Gastrocnemius medialis (tissue), 4 donors: ENCODE data around the gene GPD1. TPM values are rescaled to one million over a fixed set of nuclear protein-coding genes. Genes with fewer than 3 reads are reported as not detected.

ENCODE experiments used
- ATAC-seq, 2 donors: fragments of 150-250 bp; one replicate each; pipeline ENCODE4 v1.9.1; 2016
- DNase-seq, 2 donors: peaks; one replicate each; pipeline ENCODE4 v3.0.0-alpha.2; 2019
- H3K27ac ChIP-seq, 4 donors: fragments of 200-600 bp; sonication (generic); 1 replicate in 1 of 4; 2 replicates in 3 of 4; pipeline ENCODE4 v1.5.1; 2016 to 2018; ENCODE audit warnings: mild to moderate bottlenecking in 2 of 4, moderate library complexity in 1 of 4
- H3K27me3 ChIP-seq, 3 donors: fragments of 200-600 bp; sonication (generic) in 2 of 3; 1 replicate in 1 of 3; 2 replicates in 2 of 3; pipeline versions ENCODE4 v1.5.1 to v1.6.0; 2016 to 2019; ENCODE audit warnings: mild to moderate bottlenecking in 1 of 3, moderate library complexity in 1 of 3
- H3K36me3 ChIP-seq, 2 donors: fragments of 200-600 bp; sonication (generic) in 1 of 2; one replicate each; pipeline ENCODE4 v1.5.1; 2017 to 2018
- H3K4me1 ChIP-seq, 2 donors: fragments of 200-600 bp; sonication (generic) in 1 of 2; one replicate each; pipeline ENCODE4 v1.5.1; 2016 to 2017; ENCODE audit warnings: mild to moderate bottlenecking in 2 of 2
- H3K4me3 ChIP-seq, 4 donors: fragments of 200-600 bp; sonication (generic) in 3 of 4; 1 replicate in 1 of 4; 2 replicates in 3 of 4; pipeline ENCODE4 v1.5.1; 2016 to 2019; ENCODE audit warnings: mild to moderate bottlenecking in 2 of 4
- H3K9me3 ChIP-seq, 3 donors: fragments of 200-600 bp; sonication (generic) in 2 of 3; 1 replicate in 1 of 3; 2 replicates in 2 of 3; pipeline ENCODE4 v1.5.1; 2016 to 2019
- POLR2A ChIP-seq, 2 donors: fragments of 450-650 bp; IDR thresholded peaks; one replicate each; pipeline ENCODE4 v1.6.1; 2017; ENCODE audit warnings: antibody characterized with exemption in 2 of 2, mild to moderate bottlenecking in 2 of 2, moderate library complexity in 2 of 2
- in situ Hi-C, 4 donors: fragments of 200-750 bp; cut with MboI; loops; one replicate each; pipeline versions ENCODE4 v1.15.0 to v1.8.0; 2017; ENCODE audit warnings: low sequenced_read_pairs in 4 of 4
- intact Hi-C: fragments of 100-400 bp; cut with DNase I; formaldehyde crosslinking; loops from one replicate; pipeline ENCODE4 v1.15.1; 2023; ENCODE audit warnings: low total_unique reads
- total RNA-seq, 4 donors: library from RNA; depleted of rRNA; stranded (reverse); fragments of >200 nt; gene quantifications; one replicate each; pipeline versions ENCODE4 v1.1.0 to v1.2.3, GENCODE V29; 2016
- TF ChIP-seq, protein P1 (sequence below), 5 experiments: fragments of 450-650 bp in 3 of 5; fragments of 200-600 bp in 2 of 5; sonication (generic) in 2 of 5; IDR thresholded peaks in 4 of 5; conservative IDR thresholded peaks in 1 of 5; 1 replicate in 4 of 5; 2 replicates in 1 of 5; pipeline ENCODE4 v1.5.1; 2016 to 2019; ENCODE audit warnings: antibody characterized with exemption in 5 of 5, mild to moderate bottlenecking in 3 of 5, moderate library complexity in 3 of 5

Gene GPD1
- total RNA-seq, 4 donors from 2014 or later: 68.2 to 763 (median 288) TPM

DNA sequence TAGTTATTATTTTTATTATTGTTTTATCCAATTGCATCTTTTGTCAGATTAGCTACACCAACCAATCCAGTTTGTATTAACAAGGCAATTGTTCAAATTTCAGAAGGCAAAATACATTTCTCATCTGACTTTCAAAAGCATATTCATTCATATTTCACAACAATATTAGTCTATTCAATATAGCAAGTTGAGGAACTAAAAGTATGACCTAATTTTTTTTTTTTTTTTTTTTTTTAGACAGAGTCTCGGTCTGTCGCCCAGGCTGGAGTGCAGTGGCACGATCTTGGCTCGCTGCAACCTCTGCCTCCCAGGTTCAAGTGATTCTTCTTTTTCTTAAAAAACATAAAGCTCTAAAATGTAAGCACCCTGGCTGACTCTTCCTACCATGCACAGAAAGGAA, 25.5 kb downstream of the GPD1 start:
- Histone ChIP-seq H3K27me3 (no peaks in the 10 kb centered on the region), H3K4me3 (no peak overlapping the region), H3K9me3 (no peaks in the 10 kb centered on the region), H3K36me3 (peaks cover 3 to 63% of the 10 kb centered on the region in 2 donors), H3K4me1 (no peaks in the 10 kb centered on the region), H3K27ac (no peak overlapping the region)
- DNase-seq (no peak), ATAC-seq (no peak)
- no peak for TF ChIP-seq POLR2A (IDR thresholded peaks at IDR 0.05)
- TF ChIP-seq, protein P1, sequence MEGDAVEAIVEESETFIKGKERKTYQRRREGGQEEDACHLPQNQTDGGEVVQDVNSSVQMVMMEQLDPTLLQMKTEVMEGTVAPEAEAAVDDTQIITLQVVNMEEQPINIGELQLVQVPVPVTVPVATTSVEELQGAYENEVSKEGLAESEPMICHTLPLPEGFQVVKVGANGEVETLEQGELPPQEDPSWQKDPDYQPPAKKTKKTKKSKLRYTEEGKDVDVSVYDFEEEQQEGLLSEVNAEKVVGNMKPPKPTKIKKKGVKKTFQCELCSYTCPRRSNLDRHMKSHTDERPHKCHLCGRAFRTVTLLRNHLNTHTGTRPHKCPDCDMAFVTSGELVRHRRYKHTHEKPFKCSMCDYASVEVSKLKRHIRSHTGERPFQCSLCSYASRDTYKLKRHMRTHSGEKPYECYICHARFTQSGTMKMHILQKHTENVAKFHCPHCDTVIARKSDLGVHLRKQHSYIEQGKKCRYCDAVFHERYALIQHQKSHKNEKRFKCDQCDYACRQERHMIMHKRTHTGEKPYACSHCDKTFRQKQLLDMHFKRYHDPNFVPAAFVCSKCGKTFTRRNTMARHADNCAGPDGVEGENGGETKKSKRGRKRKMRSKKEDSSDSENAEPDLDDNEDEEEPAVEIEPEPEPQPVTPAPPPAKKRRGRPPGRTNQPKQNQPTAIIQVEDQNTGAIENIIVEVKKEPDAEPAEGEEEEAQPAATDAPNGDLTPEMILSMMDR (IDR thresholded peaks at IDR 0.05 in 4 of 5, conservative IDR thresholded peaks at IDR 0.05 in 1 of 5): no peak
- in situ Hi-C loops (no loop called here), intact Hi-C loops (loop anchor here (5.0 kb wide), 1 partner anchor 38 kb away; the partner anchor contains the start of gene CERS5)

DNA sequence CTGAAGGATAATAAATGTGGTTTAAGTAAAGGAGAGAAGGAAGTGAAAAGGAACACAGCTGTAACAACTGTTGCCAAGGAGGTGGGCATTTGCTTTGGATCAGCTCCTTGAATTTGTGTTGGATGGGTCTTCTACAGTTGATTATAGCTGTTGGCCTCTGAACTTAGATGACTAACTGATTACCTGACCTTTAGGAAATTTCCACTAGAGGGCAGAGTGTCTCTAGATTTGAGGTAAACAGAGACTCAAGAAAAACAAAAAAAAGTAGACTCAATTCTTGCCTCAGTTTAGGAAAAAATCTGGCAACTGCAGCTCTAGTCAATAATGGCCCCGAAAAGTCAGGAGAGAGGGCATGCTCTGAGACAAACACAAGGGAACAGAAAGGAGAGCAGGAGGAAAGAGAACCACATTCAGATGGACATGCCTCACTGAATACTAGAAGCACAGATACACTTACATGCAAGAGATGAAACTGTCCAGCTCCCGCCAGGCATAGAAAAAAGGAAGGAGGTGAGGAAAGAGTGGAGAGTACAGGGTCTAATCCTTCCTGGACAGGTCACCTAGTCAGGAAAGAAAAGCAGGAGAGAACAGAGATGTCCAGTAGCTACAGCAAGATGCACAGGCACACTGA, 28.8 kb downstream of the GPD1 start:
- Histone ChIP-seq H3K27ac (peak overlapping the region in 1 of 4 donors; percentile 19), H3K9me3 (no peaks in the 10 kb centered on the region), H3K36me3 (peaks cover 3 to 75% of the 10 kb centered on the region in 2 donors), H3K27me3 (no peaks in the 10 kb centered on the region), H3K4me1 (no peaks in the 10 kb centered on the region), H3K4me3 (no peak overlapping the region)
- TF ChIP-seq, protein P1 (IDR thresholded peaks at IDR 0.05 in 4 of 5, conservative IDR thresholded peaks at IDR 0.05 in 1 of 5): peak in 3 of 5 experiments; percentile 40 to 60 (median 41)
- no peak for TF ChIP-seq POLR2A (IDR thresholded peaks at IDR 0.05)
- in situ Hi-C loops: no loop called here
- intact Hi-C loops: no loop called here
- ATAC-seq (peak in 1 of 2 donors; percentile 45), DNase-seq (no peak)

DNA sequence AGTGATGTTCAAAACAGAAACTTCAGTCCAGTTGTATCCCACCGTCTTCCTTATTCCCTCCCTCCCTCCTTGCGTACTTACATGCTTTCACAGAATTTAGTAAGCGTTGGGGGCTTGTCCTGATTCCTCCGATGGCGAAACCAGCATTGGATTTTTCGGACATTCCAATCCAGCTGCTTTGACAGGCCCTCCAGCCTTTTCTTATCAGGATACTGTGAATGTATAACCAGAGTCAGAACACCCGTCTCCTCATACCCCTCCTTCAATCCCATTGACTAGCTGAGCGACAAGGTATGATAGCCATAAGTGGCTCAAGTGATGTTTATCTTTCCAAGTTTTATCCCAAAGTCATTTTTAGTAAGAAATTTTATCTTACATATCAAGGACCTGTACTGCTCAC, 39.2 kb downstream of the GPD1 start:
- ATAC-seq: no peak
- in situ Hi-C loops: no loop called here

DNA sequence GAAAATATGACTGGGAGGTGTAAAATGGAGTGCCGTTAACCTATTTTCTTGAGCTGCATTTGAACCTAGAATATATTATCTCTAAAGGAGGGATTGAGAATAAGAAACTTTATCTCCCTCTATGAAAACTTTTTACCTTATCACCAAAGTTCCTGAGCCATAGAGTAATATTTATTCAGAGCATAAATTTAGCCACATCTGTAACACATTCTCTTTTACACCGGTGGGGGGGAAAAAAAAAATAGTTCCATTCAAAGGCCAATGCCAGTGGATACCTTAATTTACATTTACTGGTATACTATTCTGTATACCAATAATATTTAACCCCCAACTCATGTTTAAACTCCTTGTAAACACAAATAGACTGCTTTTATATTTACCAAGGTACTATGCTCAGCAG, 41.6 kb downstream of the GPD1 start:
- in situ Hi-C loops: no loop called here
- Histone ChIP-seq H3K36me3 (peaks cover 0 to 18% of the 10 kb centered on the region in 2 donors), H3K9me3 (no peaks in the 10 kb centered on the region), H3K4me3 (no peak overlapping the region), H3K4me1 (peaks cover 5 to 6% of the 10 kb centered on the region in 2 donors), H3K27ac (no peak overlapping the region), H3K27me3 (no peaks in the 10 kb centered on the region)
- TF ChIP-seq, protein P1 (IDR thresholded peaks at IDR 0.05 in 4 of 5, conservative IDR thresholded peaks at IDR 0.05 in 1 of 5): no peak
- no peak for TF ChIP-seq POLR2A (IDR thresholded peaks at IDR 0.05)
- intact Hi-C loops: no loop called here
- DNase-seq: no peak
- ATAC-seq: no peak

More for the DNA sequence above, 39.2 kb downstream of the GPD1 start:
- Histone ChIP-seq H3K4me1 (no peaks in the 10 kb centered on the region), H3K9me3 (no peaks in the 10 kb centered on the region), H3K27ac (no peak overlapping the region), H3K27me3 (no peaks in the 10 kb centered on the region), H3K36me3 (peaks cover 0 to 25% of the 10 kb centered on the region in 2 donors), H3K4me3 (no peak overlapping the region)
- TF ChIP-seq, protein P1 (IDR thresholded peaks at IDR 0.05 in 4 of 5, conservative IDR thresholded peaks at IDR 0.05 in 1 of 5): no peak
- TF ChIP-seq POLR2A (IDR thresholded peaks at IDR 0.05): no peak
- intact Hi-C loops: no loop called here
- no peak for DNase-seq
